ENCODE data around the gene PCCA. TPM values are rescaled to one million over a fixed set of nuclear protein-coding genes. Genes with fewer than 3 reads are reported as not detected.

The PCCA gene
- total and polyA plus RNA-seq, 7 donors: 18.0 to 45.6 (median 42.8) TPM

- WGBS, 2 donors: 96 to 98% methylated on average over 2 of the region's 2 CpGs
- TF ChIP-seq POLR2A (IDR thresholded peaks at IDR 0.05) (no peak), EP300 (IDR thresholded peaks at IDR 0.05) (no peak), CTCF (IDR thresholded peaks at IDR 0.05) (no peak), POLR2AphosphoS5 (IDR thresholded peaks at IDR 0.05) (no peak)
- no peak overlapping the region for H3K27ac ChIP-seq
These were observed 309.5 kb downstream of the PCCA start for GRCh38 chr13:100398360-100398759.

GRCh38 chr13:100399455-100399854 lies 310.6 kb downstream of the PCCA start:
- no peak overlapping the region for H3K4me3 ChIP-seq
- no peak overlapping the region for H3K27ac ChIP-seq
- WGBS, 2 donors: 67 to 89% methylated on average over 1 of the region's 1 CpG
- DNase-seq: no peak
- TF ChIP-seq EP300 (IDR thresholded peaks at IDR 0.05): no peak
- TF ChIP-seq POLR2AphosphoS5 (IDR thresholded peaks at IDR 0.05): no peak
- no peak for TF ChIP-seq POLR2A (IDR thresholded peaks at IDR 0.05)
- TF ChIP-seq CTCF (IDR thresholded peaks at IDR 0.05): no peak
- peaks cover 0 to 6% (median 0%) of the 10 kb centered on the region in 4 donors for H3K36me3 ChIP-seq
- H3K27me3 ChIP-seq: no peaks in the 10 kb centered on the region
- H3K4me1 ChIP-seq: no peaks in the 10 kb centered on the region
- peaks cover 0 to 2% (median 0%) of the 10 kb centered on the region in 4 donors for H3K9me3 ChIP-seq
- intact Hi-C loops (cut with DNase I): no loop called here

More at GRCh38 chr13:100398360-100398759, 309.5 kb downstream of the PCCA start:
- Histone ChIP-seq H3K36me3 (no peaks in the 10 kb centered on the region), H3K4me1 (no peaks in the 10 kb centered on the region), H3K9me3 (peaks cover 0 to 2% (median 0%) of the 10 kb centered on the region in 4 donors), H3K4me3 (no peak overlapping the region), H3K27me3 (no peaks in the 10 kb centered on the region)
- intact Hi-C loops (cut with DNase I): no loop called here
- no peak for DNase-seq

GRCh38 chr13:100403675-100404074 lies 314.8 kb downstream of the PCCA start:
- 90 to 93% methylated on average over 6 of the region's 6 CpGs for WGBS, 2 donors
- Histone ChIP-seq H3K27me3 (no peaks in the 10 kb centered on the region), H3K9me3 (peaks cover 8 to 18% (median 13%) of the 10 kb centered on the region in 4 donors), H3K27ac (no peak overlapping the region), H3K4me3 (no peak overlapping the region), H3K36me3 (peaks cover 0 to 19% (median 3%) of the 10 kb centered on the region in 4 donors), H3K4me1 (no peaks in the 10 kb centered on the region)
- TF ChIP-seq CTCF (IDR thresholded peaks at IDR 0.05) (no peak), EP300 (IDR thresholded peaks at IDR 0.05) (no peak), POLR2A (IDR thresholded peaks at IDR 0.05) (no peak), POLR2AphosphoS5 (IDR thresholded peaks at IDR 0.05) (no peak)
- no peak for DNase-seq
- intact Hi-C loops (cut with DNase I): no loop called here

- Histone ChIP-seq H3K27ac (no peak overlapping the region), H3K4me3 (no peak overlapping the region), H3K36me3 (peaks cover 0 to 38% (median 3%) of the 10 kb centered on the region in 4 donors), H3K4me1 (no peaks in the 10 kb centered on the region), H3K27me3 (no peaks in the 10 kb centered on the region), H3K9me3 (peaks cover 20 to 38% (median 32%) of the 10 kb centered on the region in 4 donors)
- DNase-seq: no peak
- TF ChIP-seq POLR2A (IDR thresholded peaks at IDR 0.05): no peak
- TF ChIP-seq EP300 (IDR thresholded peaks at IDR 0.05): no peak
- no peak for TF ChIP-seq POLR2AphosphoS5 (IDR thresholded peaks at IDR 0.05)
- no peak for TF ChIP-seq CTCF (IDR thresholded peaks at IDR 0.05)
- 95 to 96% methylated on average over 5 of the region's 5 CpGs for WGBS, 2 donors
- intact Hi-C loops (cut with DNase I): no loop called here
These were observed 320.2 kb downstream of the PCCA start for GRCh38 chr13:100409132-100409531.

- Histone ChIP-seq H3K4me3 (no peak overlapping the region), H3K4me1 (no peaks in the 10 kb centered on the region), H3K9me3 (no peaks in the 10 kb centered on the region), H3K36me3 (no peaks in the 10 kb centered on the region), H3K27ac (no peak overlapping the region), H3K27me3 (no peaks in the 10 kb centered on the region)
- no peak for TF ChIP-seq POLR2AphosphoS5 (IDR thresholded peaks at IDR 0.05)
- intact Hi-C loops (cut with DNase I): no loop called here
- WGBS, 2 donors: 83 to 93% methylated on average over 2 of the region's 2 CpGs
- no peak for DNase-seq
These were observed 334.5 kb downstream of the PCCA start for GRCh38 chr13:100423375-100423774.
